ENCODE data around the gene KCNC3.
"Not testable (repeated sequence)": the region's sequence is repeated elsewhere in the genome, so short reads cannot be mapped to it uniquely, and the experiment has no call there.

The KCNC3 gene

GRCh38 chr19:50352242-50352641 lies 23.1 kb upstream of the KCNC3 start:
- no peak for DNase-seq

- DNase-seq, result no peak
Measured at GRCh38 chr19:50349277-50350057, 20.3 kb upstream of the KCNC3 start.

DNA sequence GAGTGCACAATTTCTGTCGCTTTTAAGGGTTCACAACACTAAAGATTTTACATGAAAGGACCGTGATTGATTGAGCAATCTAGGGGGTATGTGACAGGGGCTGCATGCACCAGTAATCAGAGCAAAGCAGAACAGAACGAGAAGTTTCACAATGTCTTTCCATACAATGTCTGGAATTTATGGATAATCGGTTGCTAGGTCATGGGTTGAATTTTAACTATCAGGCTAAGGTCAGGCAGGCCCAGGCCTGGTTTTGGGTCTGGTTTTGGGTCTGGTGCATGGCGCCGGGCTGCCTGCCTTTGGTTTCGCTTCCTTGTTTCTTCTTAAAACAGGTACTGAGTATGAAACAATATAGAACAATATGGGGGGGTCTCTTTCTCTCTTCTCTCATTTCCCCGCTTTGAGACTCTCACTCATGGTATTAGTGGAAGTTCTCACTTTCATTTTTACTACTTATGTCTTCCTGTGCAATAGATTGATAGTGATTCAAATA lies 18.0 kb upstream of the KCNC3 start:
- not testable (repeated sequence) for DNase-seq

- DNase-seq, result no peak
Measured at GRCh38 chr19:50344661-50345318, 15.6 kb upstream of the KCNC3 start.

DNA sequence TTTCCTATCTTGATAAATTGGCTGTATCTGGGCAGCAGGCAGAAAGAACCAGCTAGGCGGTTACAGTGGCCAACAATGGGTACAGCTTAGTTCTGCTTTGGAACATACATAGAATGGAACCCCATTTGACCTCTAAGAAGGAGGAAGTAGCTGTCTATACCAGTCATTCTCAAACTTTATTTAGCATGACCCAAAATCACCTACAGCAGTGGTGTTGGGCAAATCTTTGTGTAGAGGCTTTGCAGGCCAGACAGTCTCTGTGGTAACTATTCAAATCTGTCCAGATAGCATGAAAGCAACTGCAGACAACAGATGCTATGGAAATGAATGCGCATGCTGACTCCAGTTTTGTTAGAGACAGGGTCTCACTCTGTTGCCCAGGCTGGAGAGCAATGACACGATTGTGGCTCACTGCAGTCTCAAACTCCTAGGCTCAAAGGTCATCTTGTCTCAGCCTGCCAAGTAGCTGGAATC lies 12.0 kb upstream of the KCNC3 start:
- no peak for DNase-seq

- no peak for DNase-seq
Measured at GRCh38 chr19:50340331-50340730, 11.2 kb upstream of the KCNC3 start.

GRCh38 chr19:50337031-50337430 lies 7.9 kb upstream of the KCNC3 start:
- DNase-seq, result not testable (repeated sequence)

GRCh38 chr19:50334741-50335421 lies 5.7 kb upstream of the KCNC3 start:
- no peak for DNase-seq

GRCh38 chr19:50333737-50334617 lies 4.8 kb upstream of the KCNC3 start:
- DNase-seq, result peak; percentile 86

DNA sequence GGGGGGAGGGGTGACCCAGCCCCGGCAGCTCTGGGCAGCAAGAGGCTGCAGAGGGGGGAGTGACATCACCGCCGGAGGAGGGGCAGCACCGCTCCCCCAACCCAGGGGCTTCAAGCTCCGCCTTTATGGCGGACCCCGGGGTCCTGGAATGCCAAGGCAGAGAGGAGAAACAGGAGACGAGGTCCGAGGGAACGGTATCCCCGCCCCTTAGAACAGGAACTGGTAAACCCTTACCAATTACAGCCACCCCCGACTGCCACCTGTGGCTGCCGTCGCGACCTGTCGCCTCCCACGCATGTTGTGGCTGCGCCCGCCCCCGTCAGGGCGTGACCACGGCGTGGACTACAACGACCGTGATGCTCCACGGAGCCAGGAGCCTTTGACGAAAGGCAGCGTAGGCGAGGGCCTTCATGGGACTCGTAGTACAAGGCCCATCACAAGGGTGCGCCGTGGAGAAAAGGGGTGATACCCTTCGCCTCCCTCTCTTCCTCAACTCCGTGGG lies 4.1 kb upstream of the KCNC3 start:
- DNase-seq, result peak; percentile 96

DNA sequence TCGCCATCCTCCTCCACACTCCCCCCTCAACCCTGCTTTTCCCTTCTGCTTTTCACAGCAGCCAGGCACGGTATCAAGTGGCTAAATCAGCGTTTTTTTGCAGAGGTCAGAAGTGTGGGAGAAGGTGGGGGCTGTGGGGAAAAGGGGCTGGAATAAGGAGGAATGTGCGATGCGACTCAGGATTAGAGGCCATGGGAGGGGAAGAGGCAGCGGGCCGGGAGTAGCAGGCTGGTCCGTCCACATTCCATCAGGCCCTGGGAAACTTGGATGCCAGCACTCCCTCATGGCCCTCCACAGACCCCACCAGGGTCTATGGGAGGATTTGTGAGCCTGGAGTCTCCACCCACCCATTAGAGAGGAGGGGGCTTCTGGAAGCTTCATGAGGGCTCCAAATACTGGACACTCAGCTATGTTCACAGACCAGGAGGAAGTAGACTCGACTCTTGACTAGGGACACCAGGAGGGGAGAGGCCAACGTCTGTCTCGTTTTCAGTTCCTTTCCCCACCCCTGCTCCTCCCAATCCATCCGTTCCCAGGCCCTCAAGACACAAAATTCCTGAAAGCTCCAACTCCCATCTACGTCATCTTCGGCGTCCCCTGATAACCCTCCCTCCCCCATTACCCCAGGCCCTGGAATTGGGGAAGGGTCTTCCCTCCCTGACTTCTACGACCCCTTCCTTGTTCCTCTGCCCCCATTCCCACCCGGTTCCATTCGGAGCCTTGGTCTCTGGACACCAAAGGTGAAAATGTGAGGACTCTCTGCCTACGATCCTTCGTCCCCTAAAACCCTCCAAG lies 3.3 kb upstream of the KCNC3 start:
- no peak for DNase-seq

DNA sequence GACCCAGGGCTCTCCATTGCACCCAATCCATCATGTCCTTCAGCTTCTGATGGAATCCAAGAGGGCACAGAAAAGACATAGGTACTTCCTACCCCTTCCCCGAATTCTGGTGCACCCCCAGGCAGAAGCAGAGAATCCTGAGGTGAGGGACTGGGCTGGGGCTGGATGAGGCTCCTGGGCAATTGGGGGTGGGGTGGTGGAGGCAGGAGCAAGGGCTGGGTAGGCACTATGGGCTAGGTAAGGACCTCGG lies 2.7 kb upstream of the KCNC3 start:
- DNase-seq, result no peak

DNA sequence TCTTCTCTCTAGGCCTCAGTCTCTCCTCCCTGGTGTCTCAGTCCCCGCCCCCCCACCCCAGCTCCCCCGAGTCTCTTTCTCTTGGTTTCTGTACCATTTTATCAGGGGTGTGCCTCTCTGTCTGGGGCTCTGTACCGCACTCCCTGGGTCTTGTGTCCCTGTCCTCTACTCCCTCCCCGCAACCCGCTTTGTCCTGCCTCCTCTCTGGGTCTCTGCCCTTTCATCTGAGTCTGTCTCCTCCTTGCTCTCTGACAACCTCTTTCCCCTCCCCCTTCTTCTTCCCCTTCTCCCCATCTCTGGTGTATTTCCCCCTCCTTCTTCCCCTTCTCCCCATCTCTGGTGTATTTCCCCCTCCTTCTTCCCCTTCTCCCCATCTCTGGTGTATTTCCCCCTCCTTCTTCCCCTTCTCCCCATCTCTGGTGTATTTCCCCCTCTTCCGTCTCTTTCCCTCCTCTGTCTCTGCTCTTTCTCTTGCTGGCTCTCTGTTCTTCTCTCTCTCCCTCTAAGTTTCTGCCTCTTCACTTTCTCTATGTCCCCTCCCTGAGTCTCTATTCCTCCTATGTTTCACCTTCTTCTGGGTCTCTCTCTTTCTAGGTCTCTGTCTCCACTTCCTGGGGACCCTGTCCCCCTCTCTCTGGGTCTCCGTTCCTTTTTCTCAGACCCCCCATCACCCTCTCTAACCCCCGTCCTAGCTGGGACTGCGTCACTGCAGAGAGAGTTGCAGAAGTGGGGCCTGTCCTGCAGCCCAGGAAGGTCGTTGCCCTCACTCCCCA lies 2.2 kb upstream of the KCNC3 start:
- DNase-seq, result no peak

DNA sequence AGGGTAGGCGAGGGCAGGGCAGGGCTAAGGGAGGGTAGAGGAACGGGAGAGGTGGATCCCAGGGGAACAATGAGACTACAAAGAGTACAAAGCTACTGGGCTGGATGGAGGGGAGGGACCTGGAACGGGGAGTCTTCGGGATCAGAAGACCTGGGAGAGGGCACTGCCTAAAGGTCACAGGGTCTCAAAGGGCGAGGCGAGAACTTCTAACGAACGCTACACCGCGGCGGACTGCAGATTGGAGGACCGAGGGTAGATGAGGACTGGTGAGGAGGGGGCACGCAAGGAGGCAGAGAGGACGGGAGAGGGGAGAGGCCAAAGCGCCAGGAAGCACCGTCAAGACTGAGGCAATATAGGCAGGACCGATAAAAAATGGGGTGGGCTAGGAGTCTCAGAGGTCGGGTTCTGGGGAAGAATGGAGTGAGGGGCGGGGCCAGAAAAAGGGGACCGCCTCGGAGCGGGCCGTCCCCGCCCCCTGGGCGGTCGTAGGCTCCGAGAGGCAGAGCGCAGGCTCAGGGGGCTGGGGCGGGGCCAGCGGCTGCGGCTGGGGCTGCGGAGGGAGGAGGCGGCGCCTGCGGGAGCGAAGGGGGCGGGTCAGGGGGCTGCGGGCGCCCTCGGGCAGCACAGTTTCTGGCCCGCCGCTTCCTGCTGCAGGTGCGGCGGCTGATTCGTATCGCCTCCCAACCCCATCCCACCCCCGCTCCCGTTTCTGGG lies 1.3 kb upstream of the KCNC3 start:
- peak; percentile 83 for DNase-seq

DNA sequence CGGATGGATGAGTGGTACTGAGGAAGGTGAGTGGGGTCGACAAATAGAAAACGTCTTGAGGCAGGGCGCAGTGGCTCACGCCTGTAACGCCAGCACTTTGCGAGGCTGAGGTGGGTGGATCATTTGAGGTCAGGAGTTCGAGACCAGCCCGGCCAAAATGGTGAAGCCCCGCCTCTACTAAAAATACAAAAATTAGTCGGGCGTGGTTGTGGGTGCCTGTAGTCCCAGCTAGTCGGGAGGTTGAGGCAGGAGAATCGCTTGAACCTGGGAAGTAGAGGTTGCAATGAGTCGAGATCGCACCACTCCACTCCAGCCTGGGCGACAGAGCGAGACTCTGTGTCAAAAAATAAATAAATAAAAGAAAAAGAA lies 733 bp upstream of the KCNC3 start:
- DNase-seq, result not testable (repeated sequence)

DNA sequence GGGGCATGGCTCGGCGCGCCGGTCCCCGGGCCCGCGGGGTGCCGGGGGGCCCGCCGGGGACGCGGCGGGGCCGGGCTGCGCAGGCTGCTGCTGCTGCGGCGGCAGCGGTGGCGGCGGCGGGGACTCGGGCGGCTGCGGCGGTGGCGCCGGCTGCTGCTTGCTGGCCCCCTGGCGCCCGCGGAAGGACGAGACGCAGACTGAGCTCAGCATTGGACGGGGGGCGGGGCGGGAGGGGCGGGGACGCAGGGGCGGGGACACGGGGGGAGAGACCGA lies 368 bp downstream of the KCNC3 start:
- DNase-seq, result no peak

DNA sequence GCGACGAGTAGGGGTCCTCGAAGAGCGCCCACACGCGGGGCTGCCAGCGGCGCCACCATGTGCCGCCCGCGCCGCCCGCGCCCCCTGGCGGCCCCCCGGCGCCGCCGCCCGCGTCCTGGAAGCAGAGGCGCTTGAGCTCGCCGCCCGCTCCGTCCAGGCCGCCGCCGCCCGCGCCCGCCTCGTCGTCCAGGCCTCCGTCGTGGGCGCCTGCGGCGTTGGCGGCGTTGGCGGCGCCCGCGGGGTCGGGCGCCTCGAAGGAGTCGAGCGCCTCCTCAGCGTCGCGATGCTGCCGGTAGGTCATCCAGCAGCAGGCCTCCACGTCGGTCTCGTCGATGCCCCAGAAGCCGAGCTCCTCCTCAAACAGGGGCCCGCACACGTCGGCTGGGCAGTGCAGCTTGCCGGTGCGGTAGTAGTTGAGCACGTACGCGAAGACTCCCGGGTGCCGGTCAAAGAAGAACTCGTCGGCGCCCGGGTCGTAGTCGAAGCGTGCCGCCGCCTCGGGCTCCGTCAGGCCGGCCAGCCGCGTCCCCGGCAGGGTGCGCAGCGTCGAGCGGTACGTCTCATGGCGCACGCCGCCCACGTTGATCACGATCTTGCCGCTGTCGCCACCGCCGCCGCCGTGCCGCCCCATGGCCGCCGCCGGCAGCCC lies 829 bp downstream of the KCNC3 start:
- no peak for DNase-seq

DNA sequence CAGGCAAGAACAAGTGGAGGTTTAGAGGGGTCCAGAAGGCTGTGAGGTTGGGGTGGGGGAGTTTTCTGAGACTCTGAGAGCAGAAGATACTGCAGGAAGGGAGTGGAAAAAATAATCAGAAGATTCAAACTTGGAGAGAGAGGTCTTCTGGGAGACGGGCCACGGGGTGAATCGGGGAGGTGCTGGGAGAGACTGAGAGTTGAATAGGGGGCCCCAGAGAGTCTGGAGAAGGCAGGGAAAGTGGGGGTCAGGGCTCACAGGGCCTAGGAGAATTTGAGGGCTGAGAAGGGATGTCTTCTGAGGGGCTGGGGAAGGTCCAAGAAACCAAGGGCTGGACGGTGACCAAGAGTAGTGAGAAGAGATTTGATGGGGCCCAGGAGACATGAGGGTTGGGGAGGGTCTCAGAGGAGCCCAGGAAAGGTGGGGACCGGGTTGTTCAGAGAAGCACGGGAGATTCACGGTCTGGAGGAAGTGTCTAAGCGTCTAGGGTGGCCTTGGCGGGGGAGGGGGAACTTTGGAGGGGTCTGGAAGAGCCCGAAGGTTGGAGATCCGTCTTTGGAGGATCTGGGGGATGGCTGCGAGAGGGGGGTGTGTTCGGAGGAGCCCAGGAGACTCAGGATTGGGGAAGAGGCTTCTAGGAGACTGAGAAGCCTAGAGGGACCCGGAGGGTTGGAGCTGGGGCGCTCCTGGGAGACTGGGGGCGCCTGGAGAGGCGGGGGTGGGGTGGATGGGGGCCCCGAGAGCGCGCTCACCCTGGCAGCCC lies 1.5 kb downstream of the KCNC3 start:
- DNase-seq, result no peak

DNA sequence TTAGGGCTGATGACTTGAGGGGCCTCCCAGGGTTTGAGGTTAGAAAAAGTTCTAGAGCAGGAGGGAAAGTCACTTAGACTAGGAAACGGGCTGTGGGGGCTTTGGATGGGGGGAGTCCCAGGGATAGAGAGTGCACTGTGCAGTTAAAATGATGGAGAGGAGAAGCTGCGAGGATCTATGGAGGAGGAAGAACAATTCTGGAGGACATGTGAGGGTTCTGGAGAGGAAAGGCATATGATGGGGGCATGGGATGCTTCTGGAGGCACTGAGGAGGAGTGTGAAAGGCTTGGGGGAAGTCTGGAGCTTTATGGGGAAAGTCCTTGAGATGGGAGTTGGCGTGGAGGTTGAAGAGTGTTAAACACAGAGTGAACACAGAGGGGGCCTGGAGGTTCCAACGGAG lies 2.2 kb downstream of the KCNC3 start:
- no peak for DNase-seq
